H1 (cell line): Measurements from ENCODE around the gene ATP6V0A1. TPM values are rescaled to one million over a fixed set of nuclear protein-coding genes. Genes with fewer than 3 reads are reported as not detected.

Experiments
- BACH1 ChIP-seq: IDR thresholded peaks from 2 replicates; pipeline ENCODE4 v1.6.1; 2012; ENCODE audit warnings: low read length, improper control_type of control experiment
- EZH2 ChIP-seq: fragments of 200-600 bp; sonication (generic); IDR thresholded peaks from 2 replicates; pipeline ENCODE4 v1.7.1; 2012; ENCODE audit warnings: low read depth, mild to moderate bottlenecking, moderate library complexity, low read length, inconsistent platforms; ENCODE audit not compliant: severe bottlenecking
- KDM1A ChIP-seq: fragments of 200-600, 300-600 bp; sonication (generic); IDR thresholded peaks from 2 replicates; pipeline ENCODE4 v1.7.1; 2016; ENCODE audit warnings: mild to moderate bottlenecking, low read length, borderline replicate concordance
- NANOG ChIP-seq: IDR thresholded peaks from 2 replicates; pipeline ENCODE4 v1.6.1; 2011; ENCODE audit warnings: low read length, low read depth, mild to moderate bottlenecking, inconsistent platforms; ENCODE audit not compliant: insufficient read depth, poor library complexity, severe bottlenecking
- RFX5 ChIP-seq: IDR thresholded peaks from 2 replicates; pipeline ENCODE4 v1.6.1; 2011; ENCODE audit warnings: low read depth, low read length, improper control_type of control experiment, borderline replicate concordance
- SUZ12 ChIP-seq: fragments of 200-600 bp; sonication (generic); IDR thresholded peaks from 2 replicates; pipeline ENCODE4 v1.6.1; 2012; ENCODE audit warnings: mild to moderate bottlenecking, inconsistent platforms, low read length, moderate library complexity, mixed read lengths
- TCF12 ChIP-seq: IDR thresholded peaks from 2 replicates; pipeline ENCODE4 v1.6.1; 2011; ENCODE audit warnings: low read depth, mild to moderate bottlenecking, low read length
- polyA plus RNA-seq, 7 experiments: library from polyadenylated mRNA; depleted of rRNA in 3 of 7; stranded (reverse) in 5 of 7; unstranded in 2 of 7; fragments of >200 nt in 5 of 7; fragments of 200-250 nt in 2 of 7; gene quantifications; 1 replicate in 5 of 7; 2 replicates in 1 of 7; 4 replicates in 1 of 7; pipeline versions ENCODE4 v1.2.1 to v1.2.3, GENCODE V29; 2011 to 2013; ENCODE audit warnings: missing spikeins in 2 of 7, mixed read lengths in 2 of 7
- total RNA-seq: library from RNA; stranded (reverse); fragmentation: NEBNext Ultra II Directional; extraction: Animal tissue kit (Norgen Biotek cat#: 25700); gene quantifications from 2 replicates; pipeline ENCODE4 v1.2.1, GENCODE V29; 2021
- TF ChIP-seq, protein P1 (sequence below): fragments of 300-600 bp; sonication (generic); IDR thresholded peaks from 2 replicates; pipeline ENCODE4 v1.7.1; 2012; ENCODE audit warnings: low read length, moderate library complexity, mild to moderate bottlenecking, inconsistent platforms; ENCODE audit not compliant: insufficient replicate concordance

The ATP6V0A1 gene
- total and polyA plus RNA-seq, 2 of the 8 experiments (the other 6 are each of a cell fraction or from before 2014, with no cell fraction given), result 55.3 to 63.4 TPM

DNA sequence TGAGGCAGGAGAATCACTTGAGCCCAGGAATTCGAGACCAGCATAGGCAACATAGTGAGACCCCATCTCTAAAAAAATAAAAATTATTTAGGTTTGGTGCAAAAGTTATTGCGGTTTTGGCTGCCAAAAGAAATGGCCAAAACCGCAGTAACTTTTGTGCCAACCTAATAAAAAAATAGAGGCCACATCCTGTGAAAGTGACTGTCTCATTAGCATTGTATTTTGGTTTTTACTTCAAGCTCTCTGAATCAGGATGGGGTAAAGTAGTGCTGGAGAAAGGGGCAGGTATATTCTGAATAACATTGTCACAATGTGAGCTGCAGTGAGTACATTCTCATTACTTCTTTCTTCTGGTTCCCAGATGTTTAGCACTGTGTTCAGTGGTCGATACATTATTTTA lies 36.0 kb downstream of the ATP6V0A1 start (continued):
- TF ChIP-seq, protein P1, sequence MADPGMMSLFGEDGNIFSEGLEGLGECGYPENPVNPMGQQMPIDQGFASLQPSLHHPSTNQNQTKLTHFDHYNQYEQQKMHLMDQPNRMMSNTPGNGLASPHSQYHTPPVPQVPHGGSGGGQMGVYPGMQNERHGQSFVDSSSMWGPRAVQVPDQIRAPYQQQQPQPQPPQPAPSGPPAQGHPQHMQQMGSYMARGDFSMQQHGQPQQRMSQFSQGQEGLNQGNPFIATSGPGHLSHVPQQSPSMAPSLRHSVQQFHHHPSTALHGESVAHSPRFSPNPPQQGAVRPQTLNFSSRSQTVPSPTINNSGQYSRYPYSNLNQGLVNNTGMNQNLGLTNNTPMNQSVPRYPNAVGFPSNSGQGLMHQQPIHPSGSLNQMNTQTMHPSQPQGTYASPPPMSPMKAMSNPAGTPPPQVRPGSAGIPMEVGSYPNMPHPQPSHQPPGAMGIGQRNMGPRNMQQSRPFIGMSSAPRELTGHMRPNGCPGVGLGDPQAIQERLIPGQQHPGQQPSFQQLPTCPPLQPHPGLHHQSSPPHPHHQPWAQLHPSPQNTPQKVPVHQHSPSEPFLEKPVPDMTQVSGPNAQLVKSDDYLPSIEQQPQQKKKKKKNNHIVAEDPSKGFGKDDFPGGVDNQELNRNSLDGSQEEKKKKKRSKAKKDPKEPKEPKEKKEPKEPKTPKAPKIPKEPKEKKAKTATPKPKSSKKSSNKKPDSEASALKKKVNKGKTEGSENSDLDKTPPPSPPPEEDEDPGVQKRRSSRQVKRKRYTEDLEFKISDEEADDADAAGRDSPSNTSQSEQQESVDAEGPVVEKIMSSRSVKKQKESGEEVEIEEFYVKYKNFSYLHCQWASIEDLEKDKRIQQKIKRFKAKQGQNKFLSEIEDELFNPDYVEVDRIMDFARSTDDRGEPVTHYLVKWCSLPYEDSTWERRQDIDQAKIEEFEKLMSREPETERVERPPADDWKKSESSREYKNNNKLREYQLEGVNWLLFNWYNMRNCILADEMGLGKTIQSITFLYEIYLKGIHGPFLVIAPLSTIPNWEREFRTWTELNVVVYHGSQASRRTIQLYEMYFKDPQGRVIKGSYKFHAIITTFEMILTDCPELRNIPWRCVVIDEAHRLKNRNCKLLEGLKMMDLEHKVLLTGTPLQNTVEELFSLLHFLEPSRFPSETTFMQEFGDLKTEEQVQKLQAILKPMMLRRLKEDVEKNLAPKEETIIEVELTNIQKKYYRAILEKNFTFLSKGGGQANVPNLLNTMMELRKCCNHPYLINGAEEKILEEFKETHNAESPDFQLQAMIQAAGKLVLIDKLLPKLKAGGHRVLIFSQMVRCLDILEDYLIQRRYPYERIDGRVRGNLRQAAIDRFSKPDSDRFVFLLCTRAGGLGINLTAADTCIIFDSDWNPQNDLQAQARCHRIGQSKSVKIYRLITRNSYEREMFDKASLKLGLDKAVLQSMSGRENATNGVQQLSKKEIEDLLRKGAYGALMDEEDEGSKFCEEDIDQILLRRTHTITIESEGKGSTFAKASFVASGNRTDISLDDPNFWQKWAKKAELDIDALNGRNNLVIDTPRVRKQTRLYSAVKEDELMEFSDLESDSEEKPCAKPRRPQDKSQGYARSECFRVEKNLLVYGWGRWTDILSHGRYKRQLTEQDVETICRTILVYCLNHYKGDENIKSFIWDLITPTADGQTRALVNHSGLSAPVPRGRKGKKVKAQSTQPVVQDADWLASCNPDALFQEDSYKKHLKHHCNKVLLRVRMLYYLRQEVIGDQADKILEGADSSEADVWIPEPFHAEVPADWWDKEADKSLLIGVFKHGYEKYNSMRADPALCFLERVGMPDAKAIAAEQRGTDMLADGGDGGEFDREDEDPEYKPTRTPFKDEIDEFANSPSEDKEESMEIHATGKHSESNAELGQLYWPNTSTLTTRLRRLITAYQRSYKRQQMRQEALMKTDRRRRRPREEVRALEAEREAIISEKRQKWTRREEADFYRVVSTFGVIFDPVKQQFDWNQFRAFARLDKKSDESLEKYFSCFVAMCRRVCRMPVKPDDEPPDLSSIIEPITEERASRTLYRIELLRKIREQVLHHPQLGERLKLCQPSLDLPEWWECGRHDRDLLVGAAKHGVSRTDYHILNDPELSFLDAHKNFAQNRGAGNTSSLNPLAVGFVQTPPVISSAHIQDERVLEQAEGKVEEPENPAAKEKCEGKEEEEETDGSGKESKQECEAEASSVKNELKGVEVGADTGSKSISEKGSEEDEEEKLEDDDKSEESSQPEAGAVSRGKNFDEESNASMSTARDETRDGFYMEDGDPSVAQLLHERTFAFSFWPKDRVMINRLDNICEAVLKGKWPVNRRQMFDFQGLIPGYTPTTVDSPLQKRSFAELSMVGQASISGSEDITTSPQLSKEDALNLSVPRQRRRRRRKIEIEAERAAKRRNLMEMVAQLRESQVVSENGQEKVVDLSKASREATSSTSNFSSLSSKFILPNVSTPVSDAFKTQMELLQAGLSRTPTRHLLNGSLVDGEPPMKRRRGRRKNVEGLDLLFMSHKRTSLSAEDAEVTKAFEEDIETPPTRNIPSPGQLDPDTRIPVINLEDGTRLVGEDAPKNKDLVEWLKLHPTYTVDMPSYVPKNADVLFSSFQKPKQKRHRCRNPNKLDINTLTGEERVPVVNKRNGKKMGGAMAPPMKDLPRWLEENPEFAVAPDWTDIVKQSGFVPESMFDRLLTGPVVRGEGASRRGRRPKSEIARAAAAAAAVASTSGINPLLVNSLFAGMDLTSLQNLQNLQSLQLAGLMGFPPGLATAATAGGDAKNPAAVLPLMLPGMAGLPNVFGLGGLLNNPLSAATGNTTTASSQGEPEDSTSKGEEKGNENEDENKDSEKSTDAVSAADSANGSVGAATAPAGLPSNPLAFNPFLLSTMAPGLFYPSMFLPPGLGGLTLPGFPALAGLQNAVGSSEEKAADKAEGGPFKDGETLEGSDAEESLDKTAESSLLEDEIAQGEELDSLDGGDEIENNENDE, result no peak
- TF ChIP-seq KDM1A (no peak), SUZ12 (no peak), BACH1 (no peak), RFX5 (no peak), TCF12 (no peak), NANOG (no peak), EZH2 (no peak)
- TF ChIP-seq, all 59 proteins: peak for 0
